Retina (tissue), 1 donor: ENCODE results near the gene NCKAP1.

ENCODE experiments used
- DNase-seq: peaks from one replicate; pipeline ENCODE4 v3.0.0-alpha.2; 2016

Gene NCKAP1

DNA sequence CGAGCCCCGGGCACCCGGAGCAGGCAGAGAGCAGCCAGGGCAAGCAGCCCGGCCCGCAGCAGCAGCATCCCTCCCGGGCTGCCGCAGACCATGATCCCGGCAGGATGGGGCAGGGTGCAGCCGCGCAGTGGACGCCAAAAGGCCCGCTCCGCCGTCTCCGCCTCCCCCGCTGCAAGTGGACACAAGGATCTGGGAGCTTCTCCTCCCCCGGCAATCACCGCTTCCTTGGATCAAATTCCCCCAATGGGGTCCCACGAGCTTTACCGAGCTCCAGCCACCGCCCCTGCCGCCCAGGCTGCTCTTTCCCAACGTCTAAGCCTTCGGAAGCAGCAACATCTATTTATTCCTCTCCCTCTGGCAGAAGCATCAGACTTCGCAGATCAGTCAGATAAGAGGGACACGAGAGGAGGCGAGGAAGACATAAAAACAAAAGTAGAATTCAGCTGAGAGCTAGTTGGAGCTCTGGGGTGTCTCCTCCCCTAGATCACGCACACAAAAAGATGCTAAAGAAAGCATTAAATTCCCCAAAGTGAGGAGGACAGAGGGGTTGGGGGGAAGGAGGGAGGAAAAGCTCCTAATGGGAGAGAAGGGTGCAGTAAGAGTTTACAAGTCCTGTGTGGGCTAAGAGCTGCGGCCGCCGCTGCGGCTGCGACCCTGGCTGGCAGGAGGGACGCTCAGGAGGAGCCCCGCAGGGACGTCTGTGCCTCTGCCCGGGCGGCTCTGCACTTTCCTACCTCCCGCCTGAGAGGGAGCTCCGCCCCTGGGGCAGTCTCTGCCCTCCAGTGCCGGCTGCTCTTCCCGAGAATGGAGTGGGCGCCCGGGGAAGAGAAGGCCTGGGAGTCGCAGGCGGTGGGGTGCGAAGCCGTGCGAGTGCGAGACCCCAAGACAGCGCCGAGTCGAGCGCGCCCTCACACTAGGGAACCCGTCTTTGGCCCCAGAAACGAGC lies 171.5 kb downstream of the NCKAP1 start, which contains the start of gene FRZB:
TSS of gene FRZB (minus strand) at position 177 of the 946 bp plus-strand sequence. CDS start at position 92, 85 bp downstream.
- peak; percentile 90 for DNase-seq

DNA sequence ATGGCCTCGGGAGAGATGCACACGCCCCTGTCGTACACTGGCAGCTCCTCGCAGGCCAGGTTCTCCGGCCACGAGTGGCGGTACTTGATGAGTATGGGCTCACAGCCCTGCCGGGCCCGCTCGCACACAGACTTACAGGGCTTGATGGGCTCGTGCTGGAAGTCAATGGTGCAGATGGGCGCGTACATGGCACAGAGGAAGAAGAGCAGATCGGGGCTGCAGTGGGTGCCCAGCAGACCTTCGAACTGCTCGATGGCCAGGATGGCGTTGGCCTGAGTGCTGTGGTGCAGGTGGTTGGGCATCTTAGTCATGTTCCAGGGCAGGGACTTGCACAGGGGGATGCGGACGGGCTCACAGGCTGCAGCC lies 172.2 kb downstream of the NCKAP1 start:
- DNase-seq: no peak

DNA sequence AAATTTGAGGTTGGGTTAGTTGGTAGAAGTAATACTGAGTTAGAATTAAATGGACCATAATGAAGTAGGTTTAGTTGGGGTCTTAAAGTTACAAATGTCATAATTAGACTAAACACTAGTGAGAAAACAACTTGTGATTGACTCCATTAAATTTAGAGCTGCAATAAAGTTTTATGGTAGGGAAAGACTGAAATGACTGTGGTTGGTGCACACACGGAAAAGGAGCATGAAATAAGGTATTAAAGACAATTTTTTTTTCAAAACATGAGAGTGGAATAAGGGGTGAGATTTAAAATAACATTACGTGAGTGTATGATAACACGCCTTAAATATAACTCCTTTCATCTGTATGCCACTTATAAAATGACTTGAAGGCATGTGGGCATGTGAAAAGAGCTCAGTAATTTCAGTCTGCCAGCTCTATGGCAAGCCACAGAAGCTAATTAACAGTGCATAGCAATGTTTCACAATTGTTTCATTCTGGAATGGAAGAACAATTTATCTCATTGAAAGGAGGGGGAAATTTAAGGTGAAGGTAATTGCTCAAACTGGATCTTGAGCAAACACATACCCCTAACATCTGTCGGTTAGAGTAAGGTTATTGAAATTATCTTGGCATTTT lies 173.2 kb downstream of the NCKAP1 start:
- peak; percentile 35 for DNase-seq

DNA sequence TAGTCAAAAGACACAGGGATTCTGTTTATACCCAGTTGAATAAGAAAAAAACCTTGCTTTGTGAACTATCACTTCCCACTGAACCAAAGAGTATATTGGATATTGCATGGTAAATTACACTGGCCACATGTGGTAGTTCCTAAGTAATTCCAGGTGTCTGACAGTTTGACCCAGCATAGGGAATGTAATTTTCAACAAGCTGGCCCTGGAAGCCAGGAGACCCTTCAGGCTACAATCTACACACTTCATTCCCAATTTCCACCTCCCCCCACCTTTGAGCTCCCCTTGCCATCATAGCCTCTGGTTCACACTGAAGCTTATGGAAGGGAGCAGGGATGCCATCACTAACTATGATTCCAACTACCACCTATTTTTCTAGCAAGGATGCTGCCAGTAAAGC lies 174.6 kb downstream of the NCKAP1 start:
- DNase-seq: no peak

DNA sequence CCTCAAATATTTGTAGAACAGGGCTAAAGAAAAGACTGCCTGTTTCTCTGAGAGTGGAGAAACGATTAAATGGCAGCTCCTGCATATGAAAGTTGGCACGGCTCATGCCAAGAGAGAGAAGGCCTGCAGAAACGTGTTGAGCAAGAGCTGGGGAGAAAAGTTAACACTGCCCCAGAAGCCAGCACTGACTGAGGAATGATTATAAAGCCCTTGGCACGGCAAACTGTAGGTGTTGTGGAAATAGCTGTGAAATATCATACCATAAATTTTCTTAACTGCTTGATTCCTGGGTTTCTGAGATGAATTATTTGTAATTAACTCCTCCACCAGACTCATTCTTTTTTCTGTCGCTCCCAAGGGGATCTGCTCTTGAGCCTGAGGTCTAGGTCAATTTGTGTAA lies 176.2 kb downstream of the NCKAP1 start:
- DNase-seq: no peak

DNA sequence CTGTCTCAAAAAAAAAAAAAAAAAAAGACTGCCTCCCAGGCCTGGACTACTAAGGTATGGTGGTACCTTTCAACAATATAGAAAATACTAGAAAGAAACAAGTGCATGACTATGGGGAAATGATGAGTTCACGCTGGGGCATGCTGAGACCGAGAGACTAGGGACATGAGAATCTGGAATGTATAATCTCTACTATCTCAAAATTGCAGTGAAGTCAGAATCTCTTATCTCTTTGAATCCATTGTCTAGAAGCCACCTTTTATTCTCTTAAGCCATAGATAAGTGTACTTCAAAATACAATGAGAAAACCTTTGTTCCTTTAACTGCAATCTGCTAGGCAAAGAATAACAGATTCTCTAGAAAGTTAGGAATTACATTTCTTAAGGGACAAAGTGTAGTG lies 177.4 kb downstream of the NCKAP1 start:
- no peak for DNase-seq
